ENCODE results near the gene ORC5.

GRCh38 chr7:104241538-104242209 lies 33.9 kb upstream of the ORC5 start:
- TF ChIP-seq SP1 (IDR thresholded peaks at IDR 0.05), result no peak
- no peak for TF ChIP-seq BHLHE40 (IDR thresholded peaks at IDR 0.05; ENCODE audit: borderline replicate concordance)
